KOPT-K1 (cell line): ENCODE data around the gene MRPL22.
"Not testable (repeated sequence)": the region's sequence is repeated elsewhere in the genome, so short reads cannot be mapped to it uniquely, and the experiment has no call there.

ENCODE experiments used
- H3K27ac ChIP-seq: fragments of 200-600 bp; sonication (generic); 2 replicates; pipeline ENCODE4 v1.5.1; 2016; ENCODE audit warnings: antibody characterized with exemption, mild to moderate bottlenecking, low read depth, low read length; ENCODE audit not compliant: poor library complexity, severe bottlenecking
- H3K36me3 ChIP-seq: fragments of 200-600 bp; sonication (generic); 2 replicates; pipeline ENCODE4 v1.5.1; 2017; ENCODE audit warnings: antibody characterized with exemption, mild to moderate bottlenecking, low read length, moderate library complexity; ENCODE audit not compliant: insufficient read depth
- H3K9me3 ChIP-seq: fragments of 200-600 bp; sonication (generic); 2 replicates; pipeline ENCODE4 v1.5.1; 2017; ENCODE audit warnings: antibody characterized with exemption, low read length, mild to moderate bottlenecking; ENCODE audit not compliant: insufficient read depth, poor library complexity, severe bottlenecking

Gene MRPL22

GRCh38 chr5:154923441-154924430 lies 17.1 kb upstream of the MRPL22 start:
- peaks cover 94% of the 10 kb centered on the region for H3K36me3 ChIP-seq
- no peak overlapping the region for H3K27ac ChIP-seq
- H3K9me3 ChIP-seq = no peaks in the 10 kb centered on the region

GRCh38 chr5:154933537-154933936 lies 7.3 kb upstream of the MRPL22 start:
- Histone ChIP-seq H3K27ac (no peak overlapping the region), H3K36me3 (peaks cover 69% of the 10 kb centered on the region), H3K9me3 (no peaks in the 10 kb centered on the region)

- H3K27ac ChIP-seq = no peak overlapping the region
- H3K36me3 ChIP-seq = peaks cover 59% of the 10 kb centered on the region
- H3K9me3 ChIP-seq = no peaks in the 10 kb centered on the region
Observed at GRCh38 chr5:154934881-154935280, 6.0 kb upstream of the MRPL22 start.

GRCh38 chr5:154937186-154937717 lies 3.6 kb upstream of the MRPL22 start:
- no peaks in the 10 kb centered on the region for H3K9me3 ChIP-seq
- peaks cover 36% of the 10 kb centered on the region for H3K36me3 ChIP-seq
- H3K27ac ChIP-seq = peak overlapping the region; percentile 69

GRCh38 chr5:154937718-154938466 lies 3.0 kb upstream of the MRPL22 start, which contains the start of gene GEMIN5:
Gene GEMIN5, minus strand, starts transcription at chr5:154938211. Its CDS starts 78 bp downstream, at chr5:154938133.
- H3K36me3 ChIP-seq = peaks cover 29% of the 10 kb centered on the region
- H3K27ac ChIP-seq = peak within 1 kb of the TSS; percentile 69
- no peaks in the 10 kb centered on the region for H3K9me3 ChIP-seq

GRCh38 chr5:154939387-154939786 lies 1.5 kb upstream of the MRPL22 start:
- H3K36me3 ChIP-seq = peaks cover 14% of the 10 kb centered on the region
- H3K27ac ChIP-seq, H3K9me3 ChIP-seq: not testable (repeated sequence)

- Histone ChIP-seq H3K9me3 (no peaks in the 10 kb centered on the region), H3K36me3 (peaks cover 12% of the 10 kb centered on the region), H3K27ac (peak overlapping the region; percentile 73)
Observed at GRCh38 chr5:154940375-154940771, 500 bp upstream of the MRPL22 start.

GRCh38 chr5:154943527-154943926 lies 2.7 kb downstream of the MRPL22 start:
- H3K9me3 ChIP-seq = no peaks in the 10 kb centered on the region
- no peak overlapping the region for H3K27ac ChIP-seq
- peaks cover 14% of the 10 kb centered on the region; the same call in 1 of the 2 replicates for H3K36me3 ChIP-seq

GRCh38 chr5:154944716-154945115 lies 3.8 kb downstream of the MRPL22 start:
- Histone ChIP-seq H3K27ac (no peak overlapping the region), H3K36me3 (peaks cover 14% of the 10 kb centered on the region; the same call in 1 of the 2 replicates), H3K9me3 (no peaks in the 10 kb centered on the region)

GRCh38 chr5:154945695-154946301 lies 4.9 kb downstream of the MRPL22 start:
- no peaks in the 10 kb centered on the region for H3K9me3 ChIP-seq
- H3K36me3 ChIP-seq = peaks cover 14% of the 10 kb centered on the region; the same call in 1 of the 2 replicates
- no peak overlapping the region for H3K27ac ChIP-seq

- peaks cover 14% of the 10 kb centered on the region; the same call in 1 of the 2 replicates for H3K36me3 ChIP-seq
- H3K9me3 ChIP-seq = no peaks in the 10 kb centered on the region
- no peak overlapping the region for H3K27ac ChIP-seq
Observed at GRCh38 chr5:154947778-154948177, 6.9 kb downstream of the MRPL22 start.

- peaks cover 14% of the 10 kb centered on the region; the same call in 1 of the 2 replicates for H3K36me3 ChIP-seq
- H3K9me3 ChIP-seq = no peaks in the 10 kb centered on the region
- H3K27ac ChIP-seq = no peak overlapping the region
Observed at GRCh38 chr5:154948313-154948712, 7.4 kb downstream of the MRPL22 start.

- Histone ChIP-seq H3K9me3 (no peaks in the 10 kb centered on the region), H3K36me3 (peaks cover 18% of the 10 kb centered on the region; the same call in 1 of the 2 replicates), H3K27ac (no peak overlapping the region)
Observed at GRCh38 chr5:154949781-154950180, 8.9 kb downstream of the MRPL22 start.

GRCh38 chr5:154956712-154957111 lies 15.8 kb downstream of the MRPL22 start:
- no peak overlapping the region for H3K27ac ChIP-seq
- peaks cover 67% of the 10 kb centered on the region for H3K36me3 ChIP-seq
- no peaks in the 10 kb centered on the region for H3K9me3 ChIP-seq
